ENCODE measurements around the gene FRZB. TPM values are rescaled to one million over a fixed set of nuclear protein-coding genes. Genes with fewer than 3 reads are reported as not detected.

The FRZB gene
- 1 to 10 TPM in 1 of 3 donors, under 1 TPM in 2; 0.56 to 6.4 (median 0.97) TPM for polyA plus RNA-seq

- WGBS, 3 donors = 3 to 8% (median 3%) methylated on average over 55 to 57 of the region's 57 CpGs
- H3K27ac ChIP-seq (ENCODE audit: low read depth, low read length) = no peak within 1 kb of the TSS
These were observed at the start of gene FRZB for GRCh38 chr2:182866461-182867406. Gene FRZB (minus strand): TSS chr2:182866637. CDS start chr2:182866552, 85 bp downstream.

DNA sequence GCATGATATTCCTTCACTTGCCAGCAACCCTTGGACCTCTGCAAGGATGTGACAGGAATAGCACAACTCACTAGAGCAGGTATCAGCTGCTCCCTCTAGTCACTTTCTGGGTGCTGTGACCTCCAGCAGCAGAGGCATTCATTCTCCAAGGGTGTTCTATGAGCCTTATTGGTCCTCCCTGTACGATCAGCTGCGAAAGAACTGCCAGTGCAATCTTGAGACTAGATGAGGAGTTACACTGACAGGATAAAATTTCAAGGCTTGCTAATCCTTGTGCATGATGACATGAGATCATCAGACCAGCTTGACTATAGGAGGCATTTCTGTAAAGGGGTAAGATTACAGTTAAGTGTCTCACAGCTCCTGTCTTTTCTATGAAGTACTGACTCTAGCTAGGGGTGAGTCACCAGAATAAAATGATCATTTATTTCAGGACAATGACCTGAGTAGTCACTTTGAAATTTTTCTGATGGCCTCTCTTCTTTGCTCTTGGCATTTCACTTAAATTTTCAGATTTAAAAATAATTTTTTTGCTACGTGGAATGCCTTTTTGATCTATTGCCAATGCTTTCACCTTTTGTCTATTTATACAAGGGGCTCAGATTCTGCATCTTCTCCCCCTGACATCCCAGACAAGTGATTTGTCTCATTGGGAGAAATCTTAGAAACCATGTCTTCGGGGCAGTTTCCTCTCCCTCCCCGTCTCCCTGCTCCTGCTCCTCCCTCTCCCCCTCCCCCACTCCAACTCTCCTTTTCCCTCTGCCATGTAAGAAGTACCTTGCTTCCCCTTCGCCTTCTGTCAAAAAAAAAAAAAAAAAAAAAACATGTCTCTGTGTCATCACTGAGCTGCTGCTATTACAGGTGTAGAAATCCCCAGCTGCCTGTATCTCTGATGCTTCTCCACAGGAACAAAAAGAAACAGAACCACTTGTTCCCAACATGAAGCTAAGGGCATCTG lies 49.2 kb upstream of the FRZB start:
- H3K27ac ChIP-seq (ENCODE audit: low read depth, low read length) = no peak overlapping the region
- WGBS, 3 donors = 81 to 89% (median 87%) methylated on average over 6 of the region's 6 CpGs

DNA sequence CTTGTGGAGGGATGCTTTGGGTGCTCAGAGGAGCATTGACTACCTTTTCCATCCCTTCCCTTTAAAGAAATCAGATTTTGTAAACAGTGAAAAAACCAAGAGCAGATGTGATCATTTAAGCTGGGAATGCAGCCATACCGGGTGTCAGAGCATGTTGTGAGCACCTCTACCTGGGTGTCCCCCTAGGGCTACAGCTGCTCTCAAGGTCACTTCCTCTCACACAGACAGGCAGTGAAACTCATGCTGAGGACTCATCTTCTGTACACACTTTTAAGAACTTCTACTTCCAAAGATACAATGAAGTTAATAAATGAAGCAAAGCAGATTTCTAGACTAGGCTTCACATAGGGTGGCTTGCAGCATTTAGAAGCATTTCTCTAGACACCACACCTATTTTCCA lies 48.4 kb upstream of the FRZB start:
- 41 to 90% (median 84%) methylated on average over 1 of the region's 1 CpG for WGBS, 3 donors
- no peak overlapping the region for H3K27ac ChIP-seq (ENCODE audit: low read depth, low read length)

DNA sequence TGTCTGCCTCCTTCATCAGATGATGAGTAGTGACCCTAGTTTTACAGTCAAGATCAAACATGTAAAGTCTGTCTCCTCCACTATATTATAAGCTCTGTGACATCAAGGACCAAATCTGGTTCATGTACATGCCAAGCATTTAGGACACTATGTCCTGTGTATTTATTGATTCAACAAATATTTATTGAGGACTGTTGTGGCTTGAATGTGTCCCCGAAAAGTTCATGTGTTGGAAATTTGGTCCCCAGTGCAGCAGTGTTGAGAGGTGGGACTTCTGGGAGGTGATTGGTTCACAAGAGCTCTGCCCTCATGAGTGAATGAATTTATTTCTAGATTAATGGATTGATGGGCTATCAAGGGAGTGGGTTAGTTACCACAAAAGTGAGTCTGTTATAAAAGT lies 46.6 kb upstream of the FRZB start:
- 89 to 97% (median 95%) methylated on average over 1 of the region's 1 CpG for WGBS, 3 donors
- no peak overlapping the region for H3K27ac ChIP-seq (ENCODE audit: low read depth, low read length)

- no peak overlapping the region for H3K27ac ChIP-seq (ENCODE audit: low read depth, low read length)
- WGBS, 3 donors = 71 to 86% (median 80%) methylated on average over 3 of the region's 3 CpGs
These were observed 46.1 kb upstream of the FRZB start for GRCh38 chr2:182912518-182912915.

GRCh38 chr2:182911813-182912517 lies 45.5 kb upstream of the FRZB start:
- 72 to 82% (median 74%) methylated on average over 2 of the region's 2 CpGs for WGBS, 3 donors
- H3K27ac ChIP-seq (ENCODE audit: low read depth, low read length) = no peak overlapping the region

DNA sequence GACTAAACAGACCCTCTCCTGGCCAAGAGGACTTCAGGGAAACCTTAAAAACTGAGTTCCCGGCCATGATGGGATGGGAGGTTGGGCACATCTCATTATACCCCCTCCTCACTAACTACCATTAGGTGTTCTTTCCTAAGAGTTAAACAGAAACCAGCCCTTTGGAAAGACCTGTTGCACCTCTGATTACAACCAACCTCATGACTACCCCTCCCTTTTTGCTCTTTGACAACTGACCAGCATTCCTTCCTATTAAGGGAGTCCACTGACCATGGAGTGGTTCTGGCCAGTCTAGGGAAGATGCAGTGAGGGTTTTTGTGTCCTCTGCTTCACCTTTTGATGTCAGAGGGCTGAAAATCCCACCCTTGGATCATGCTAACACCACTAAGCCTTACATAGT lies 44.5 kb upstream of the FRZB start:
- 92 to 100% (median 95%) methylated on average over 1 of the region's 1 CpG for WGBS, 3 donors
- H3K27ac ChIP-seq (ENCODE audit: low read depth, low read length) = no peak overlapping the region

GRCh38 chr2:182907081-182907830 lies 40.8 kb upstream of the FRZB start:
- no peak overlapping the region for H3K27ac ChIP-seq (ENCODE audit: low read depth, low read length)
- 64 to 71% (median 69%) methylated on average over 7 of the region's 7 CpGs for WGBS, 3 donors

DNA sequence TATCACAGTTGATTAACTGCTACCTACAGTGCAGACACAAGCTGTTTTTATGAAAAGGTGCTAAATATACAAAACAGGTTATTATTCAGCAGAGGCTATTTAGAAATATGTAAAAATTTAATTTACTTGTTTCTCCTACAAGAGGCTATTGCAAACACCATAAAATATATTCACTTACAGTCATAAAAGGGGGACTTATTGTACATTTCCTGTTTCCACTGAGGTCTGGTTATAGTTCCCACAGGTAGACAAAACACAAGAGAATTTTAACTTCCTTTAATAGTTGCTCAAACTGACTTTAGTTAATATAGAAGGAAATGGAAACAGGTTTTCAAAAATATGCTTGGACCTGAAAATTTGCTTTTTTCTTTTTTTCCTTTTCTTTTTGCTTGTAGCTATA lies 40.0 kb upstream of the FRZB start:
- H3K27ac ChIP-seq (ENCODE audit: low read depth, low read length) = no peak overlapping the region

GRCh38 chr2:182904844-182905243 lies 38.4 kb upstream of the FRZB start:
- WGBS, 3 donors = 87 to 94% (median 91%) methylated on average over 1 of the region's 1 CpG
- H3K27ac ChIP-seq (ENCODE audit: low read depth, low read length) = no peak overlapping the region

GRCh38 chr2:182903566-182903965 lies 37.1 kb upstream of the FRZB start:
- WGBS, 3 donors = 75 to 92% (median 86%) methylated on average over 2 of the region's 2 CpGs
- H3K27ac ChIP-seq (ENCODE audit: low read depth, low read length) = no peak overlapping the region

DNA sequence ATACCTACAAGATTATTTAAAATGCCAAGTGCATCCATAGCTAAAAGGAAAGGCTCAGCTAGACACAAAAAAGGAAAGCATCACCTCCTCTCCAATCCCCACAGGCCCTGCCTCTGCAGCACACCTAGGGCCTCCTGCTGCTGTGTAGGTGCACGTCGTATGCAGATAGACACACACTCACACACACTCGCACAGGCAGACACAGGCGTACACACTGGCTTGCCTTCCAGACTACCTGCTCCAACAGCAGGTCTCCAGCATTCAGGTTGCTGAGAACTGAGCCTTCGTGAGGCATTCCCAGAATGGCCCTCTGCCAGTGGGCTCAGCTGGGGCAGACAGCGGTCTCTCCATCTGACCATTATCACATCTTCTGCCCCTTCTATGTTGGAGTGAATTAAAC lies 35.3 kb upstream of the FRZB start:
- H3K27ac ChIP-seq (ENCODE audit: low read depth, low read length) = no peak overlapping the region
- 92 to 97% (median 93%) methylated on average over 6 of the region's 6 CpGs for WGBS, 3 donors

- H3K27ac ChIP-seq (ENCODE audit: low read depth, low read length) = no peak overlapping the region
- 56 to 88% (median 70%) methylated on average over 1 of the region's 1 CpG for WGBS, 3 donors
These were observed 32.3 kb upstream of the FRZB start for GRCh38 chr2:182898718-182899117.

DNA sequence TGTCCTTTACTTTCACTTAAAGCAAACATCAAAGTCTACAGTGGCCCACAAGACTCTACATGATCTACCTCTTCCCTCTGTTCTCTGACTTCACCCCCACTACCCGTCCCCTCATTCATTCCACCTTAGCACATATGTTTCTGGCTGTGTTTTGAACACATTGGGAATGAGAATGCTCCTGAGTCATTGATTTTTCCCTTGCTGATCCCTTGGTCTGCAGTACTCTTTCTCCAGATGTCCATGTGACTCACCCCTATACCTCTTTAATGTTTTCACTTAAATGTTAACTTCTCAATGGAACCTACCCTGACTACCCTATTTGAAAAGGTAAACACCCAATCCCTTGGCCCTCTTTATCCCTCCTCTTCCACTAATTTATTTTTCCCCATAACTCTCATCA lies 30.7 kb upstream of the FRZB start:
- 78 to 88% (median 83%) methylated on average over 1 of the region's 1 CpG for WGBS, 3 donors
- no peak overlapping the region for H3K27ac ChIP-seq (ENCODE audit: low read depth, low read length)

GRCh38 chr2:182895798-182896197 lies 29.4 kb upstream of the FRZB start:
- WGBS, 3 donors = 87 to 91% (median 89%) methylated on average over 6 of the region's 6 CpGs
- H3K27ac ChIP-seq (ENCODE audit: low read depth, low read length) = no peak overlapping the region

GRCh38 chr2:182895169-182895568 lies 28.7 kb upstream of the FRZB start:
- no peak overlapping the region for H3K27ac ChIP-seq (ENCODE audit: low read depth, low read length)
- 87 to 95% (median 88%) methylated on average over 4 of the region's 4 CpGs for WGBS, 3 donors

- WGBS, 3 donors = 96 to 98% (median 97%) methylated on average over 9 of the region's 9 CpGs
- H3K27ac ChIP-seq (ENCODE audit: low read depth, low read length) = no peak overlapping the region
These were observed 27.7 kb upstream of the FRZB start for GRCh38 chr2:182894174-182894573.

DNA sequence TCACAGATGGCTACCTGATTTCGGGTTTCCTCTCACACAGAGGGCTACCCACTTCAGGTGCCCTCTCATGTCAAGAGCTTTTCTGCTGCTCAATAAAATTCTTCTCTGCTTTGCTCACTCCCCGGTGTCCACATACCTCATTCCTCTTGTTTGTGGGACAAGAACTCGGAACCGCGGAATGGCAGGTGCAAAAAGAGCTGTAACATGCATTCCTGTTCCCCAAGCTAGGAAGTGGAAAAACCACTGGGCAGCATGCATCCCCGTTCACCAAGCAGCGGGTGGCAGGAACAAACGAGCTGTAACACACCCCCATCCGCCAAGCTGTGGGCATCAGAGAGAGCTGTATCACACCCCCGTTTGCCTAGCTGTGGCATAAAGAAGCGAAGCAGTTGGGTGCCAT lies 27.2 kb upstream of the FRZB start:
- WGBS, 3 donors = 84 to 98% (median 97%) methylated on average over 11 of the region's 11 CpGs
- H3K27ac ChIP-seq (ENCODE audit: low read depth, low read length) = no peak overlapping the region

Measured in adipose tissue (tissue), 3 donors.